Measurements from ENCODE around the gene NUP107. TPM values are rescaled to one million over a fixed set of nuclear protein-coding genes. Genes with fewer than 3 reads are reported as not detected.

NUP107 gene
- total and polyA plus RNA-seq, 7 donors = 6.0 to 34.3 (median 24.2) TPM

- Histone ChIP-seq H3K4me3 (no peak overlapping the region), H3K36me3 (no peaks in the 10 kb centered on the region), H3K9me3 (no peaks in the 10 kb centered on the region), H3K4me1 (no peaks in the 10 kb centered on the region), H3K27ac (no peak overlapping the region), H3K27me3 (no peaks in the 10 kb centered on the region)
- intact Hi-C loops (cut with DNase I) = no loop called here
- no peak for TF ChIP-seq EP300 (IDR thresholded peaks at IDR 0.05)
- no peak for TF ChIP-seq POLR2AphosphoS5 (IDR thresholded peaks at IDR 0.05)
- no peak for TF ChIP-seq CTCF (IDR thresholded peaks at IDR 0.05)
- no peak for TF ChIP-seq POLR2A (IDR thresholded peaks at IDR 0.05)
- WGBS, 2 donors = 66 to 77% methylated on average over 2 of the region's 2 CpGs
- no peak for DNase-seq
These were observed 106.2 kb downstream of the NUP107 start for GRCh38 chr12:68792952-68793351.

GRCh38 chr12:68793436-68793835 is 106.7 kb downstream of the NUP107 start:
- 92 to 96% methylated on average over 4 of the region's 4 CpGs for WGBS, 2 donors
- Histone ChIP-seq H3K4me1 (no peaks in the 10 kb centered on the region), H3K27me3 (no peaks in the 10 kb centered on the region), H3K4me3 (no peak overlapping the region), H3K9me3 (no peaks in the 10 kb centered on the region), H3K27ac (no peak overlapping the region), H3K36me3 (no peaks in the 10 kb centered on the region)
- DNase-seq = no peak
- intact Hi-C loops (cut with DNase I) = no loop called here
- TF ChIP-seq EP300 (IDR thresholded peaks at IDR 0.05) = no peak
- no peak for TF ChIP-seq POLR2AphosphoS5 (IDR thresholded peaks at IDR 0.05)
- no peak for TF ChIP-seq POLR2A (IDR thresholded peaks at IDR 0.05)
- TF ChIP-seq CTCF (IDR thresholded peaks at IDR 0.05) = no peak

GRCh38 chr12:68793975-68794652 is 107.3 kb downstream of the NUP107 start:
- Histone ChIP-seq H3K4me3 (no peak overlapping the region), H3K4me1 (no peaks in the 10 kb centered on the region), H3K36me3 (no peaks in the 10 kb centered on the region), H3K27ac (no peak overlapping the region), H3K9me3 (no peaks in the 10 kb centered on the region), H3K27me3 (no peaks in the 10 kb centered on the region)
- TF ChIP-seq EP300 (IDR thresholded peaks at IDR 0.05) (no peak), CTCF (IDR thresholded peaks at IDR 0.05) (no peak), POLR2AphosphoS5 (IDR thresholded peaks at IDR 0.05) (no peak)
- intact Hi-C loops (cut with DNase I) = no loop called here
- 93 to 94% methylated on average over 4 of the region's 4 CpGs for WGBS, 2 donors
- DNase-seq = no peak

GRCh38 chr12:68794653-68795251 is 108.0 kb downstream of the NUP107 start:
- no peak for DNase-seq
- 97% methylated on average over 3 of the region's 3 CpGs for WGBS, 2 donors
- intact Hi-C loops (cut with DNase I) = no loop called here
- Histone ChIP-seq H3K27ac (no peak overlapping the region), H3K36me3 (no peaks in the 10 kb centered on the region), H3K9me3 (no peaks in the 10 kb centered on the region), H3K27me3 (no peaks in the 10 kb centered on the region), H3K4me1 (no peaks in the 10 kb centered on the region), H3K4me3 (no peak overlapping the region)
- no peak for TF ChIP-seq EP300 (IDR thresholded peaks at IDR 0.05)

Other genes with a start within 250 kb of the NUP107 start
- 100 to 1,000 TPM; 197 to 251 (median 223) TPM for gene RAP1B, start 76.1 kb upstream of the NUP107 start, total RNA-seq
- gene RAP1B, start 76.1 kb upstream of the NUP107 start, polyA plus RNA-seq = 100 to 1,000 TPM; 146 to 258 (median 170) TPM
- gene SLC35E3, start 59.2 kb downstream of the NUP107 start, total RNA-seq = 1 to 10 TPM; 1.1 to 5.3 (median 2.6) TPM
- gene SLC35E3, start 59.2 kb downstream of the NUP107 start, polyA plus RNA-seq = 1 to 10 TPM in 1 of 3 donors, under 1 TPM in 2; under 0.01 to 3.7 (median 0.92) TPM
- gene MDM2, start 121.2 kb downstream of the NUP107 start, total RNA-seq = 10 to 100 TPM; 44.2 to 55.4 (median 47.8) TPM
- 10 to 100 TPM in 2 of 3 donors, 1 to 10 TPM in 1; 6.0 to 34.5 (median 20.8) TPM for gene MDM2, start 121.2 kb downstream of the NUP107 start, polyA plus RNA-seq
- gene CPM, start 246.2 kb downstream of the NUP107 start, total RNA-seq = 10 to 100 TPM; 36.5 to 81.0 (median 61.2) TPM
- 10 to 100 TPM; 15.3 to 22.7 (median 15.6) TPM for gene CPM, start 246.2 kb downstream of the NUP107 start, polyA plus RNA-seq

Data from sigmoid colon (tissue), 7 donors.